ENCODE results near the gene NAA80.

GRCh38 chr3:50297384-50297775 lies 1.8 kb downstream of the NAA80 start:
- TF ChIP-seq CTCF (conservative IDR thresholded peaks at IDR 0.05; ENCODE audit: low read length): no peak
- no peak for TF ChIP-seq EZH2phosphoT487 (IDR thresholded peaks at IDR 0.05; ENCODE audit: borderline replicate concordance)

Data from Loucy (cell line).